ENCODE data around the gene FAAP20. TPM values are rescaled to one million over a fixed set of nuclear protein-coding genes. Genes with fewer than 3 reads are reported as not detected.

FAAP20 gene
- total RNA-seq, 2 experiments from 2014 or later = 64.7 to 71.7 TPM

DNA sequence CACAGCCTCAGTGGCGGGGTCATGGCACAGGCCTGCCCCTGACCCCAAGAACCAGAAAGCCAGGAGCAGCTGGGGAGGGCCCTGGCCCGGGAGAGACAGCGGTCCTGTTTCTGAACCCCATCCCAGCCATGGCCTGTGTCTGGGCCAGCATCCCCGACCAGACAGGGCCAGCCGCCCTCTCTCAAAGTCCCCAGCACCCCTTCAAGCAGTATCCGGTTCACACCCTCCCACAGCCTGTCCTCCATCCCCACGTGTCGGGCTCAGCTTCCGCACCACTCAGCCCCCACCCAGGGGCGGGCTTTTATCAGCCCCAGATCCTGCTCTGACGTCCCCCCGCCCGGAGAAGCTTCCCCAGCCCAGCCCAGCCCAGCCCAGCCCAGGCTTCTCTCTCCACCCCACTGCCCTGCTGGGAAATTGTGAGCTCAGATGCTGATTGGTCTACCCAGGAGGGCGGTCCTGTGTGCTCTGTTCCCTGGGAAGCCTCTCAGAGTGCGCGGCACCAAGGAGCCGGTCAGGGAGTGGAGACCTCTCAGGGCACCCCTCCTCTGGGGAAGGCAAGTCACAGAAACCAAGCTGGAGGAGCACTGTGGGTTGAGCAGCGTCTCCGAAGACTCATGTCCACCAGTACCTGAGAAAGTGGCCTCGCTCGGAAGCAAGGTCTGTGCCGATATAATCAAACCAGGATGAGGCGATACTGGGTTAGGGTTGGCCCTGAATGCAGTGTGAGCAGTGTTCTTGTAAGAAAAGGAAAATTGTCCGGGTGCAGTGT is 4.7 kb upstream of the FAAP20 start:
- H3K4me1 Mint-ChIP-seq (ENCODE audit: low read depth) = peaks cover 17% of the 10 kb centered on the region
- intact Hi-C loops (cut with micrococcal nuclease) = loop anchor here (5.0 kb wide), 1 partner anchor 183 kb away; no protein-coding TSS in a partner anchor
- no peaks in the 10 kb centered on the region for H3K36me3 Mint-ChIP-seq (ENCODE audit: low read depth)
- TF ChIP-seq, protein P1, sequence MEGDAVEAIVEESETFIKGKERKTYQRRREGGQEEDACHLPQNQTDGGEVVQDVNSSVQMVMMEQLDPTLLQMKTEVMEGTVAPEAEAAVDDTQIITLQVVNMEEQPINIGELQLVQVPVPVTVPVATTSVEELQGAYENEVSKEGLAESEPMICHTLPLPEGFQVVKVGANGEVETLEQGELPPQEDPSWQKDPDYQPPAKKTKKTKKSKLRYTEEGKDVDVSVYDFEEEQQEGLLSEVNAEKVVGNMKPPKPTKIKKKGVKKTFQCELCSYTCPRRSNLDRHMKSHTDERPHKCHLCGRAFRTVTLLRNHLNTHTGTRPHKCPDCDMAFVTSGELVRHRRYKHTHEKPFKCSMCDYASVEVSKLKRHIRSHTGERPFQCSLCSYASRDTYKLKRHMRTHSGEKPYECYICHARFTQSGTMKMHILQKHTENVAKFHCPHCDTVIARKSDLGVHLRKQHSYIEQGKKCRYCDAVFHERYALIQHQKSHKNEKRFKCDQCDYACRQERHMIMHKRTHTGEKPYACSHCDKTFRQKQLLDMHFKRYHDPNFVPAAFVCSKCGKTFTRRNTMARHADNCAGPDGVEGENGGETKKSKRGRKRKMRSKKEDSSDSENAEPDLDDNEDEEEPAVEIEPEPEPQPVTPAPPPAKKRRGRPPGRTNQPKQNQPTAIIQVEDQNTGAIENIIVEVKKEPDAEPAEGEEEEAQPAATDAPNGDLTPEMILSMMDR (IDR thresholded peaks at IDR 0.05) = no peak
- ChIA-PET CTCF (interaction anchor here (0.8 to 12.9 kb wide), 4 partner anchors 30 to 192 kb away, joined by 3 to 239 read pairs (median 4); partner anchors contain the start of genes MORN1 and RER1), POLR2A (interaction anchor here (0.8 to 1.2 kb wide), 4 partner anchors 8 to 35 kb away, joined by 3 read pairs; no protein-coding TSS in a partner anchor)
- DNase-seq (peak; percentile 95), ATAC-seq (peak; percentile 76)
- peak overlapping the region; percentile 81 for H3K27ac Mint-ChIP-seq
- no peaks in the 10 kb centered on the region for H3K9me3 Mint-ChIP-seq
- peak overlapping the region; percentile 83 for H3K4me3 Mint-ChIP-seq
- H3K27me3 Mint-ChIP-seq = no peaks in the 10 kb centered on the region

DNA sequence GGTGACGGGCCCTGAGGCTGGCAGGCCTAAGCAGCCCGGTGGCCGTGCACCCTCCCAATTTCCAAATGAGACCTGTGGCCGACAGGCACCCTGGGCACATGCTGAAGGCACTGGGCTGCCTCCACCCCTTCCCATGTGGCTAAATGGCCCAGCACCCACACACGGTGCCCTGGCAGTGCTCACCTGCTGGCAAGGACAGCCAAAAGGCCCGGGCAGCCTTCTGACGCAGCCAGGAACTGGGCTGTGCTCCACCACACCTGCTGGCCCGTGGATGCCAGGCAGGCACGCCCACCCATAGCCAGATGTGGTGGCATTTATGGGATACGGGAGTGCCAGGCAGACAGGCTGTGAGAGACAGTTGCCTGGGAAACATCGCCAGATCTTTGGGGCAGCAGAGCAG is 4.0 kb upstream of the FAAP20 start:
- H3K36me3 Mint-ChIP-seq (ENCODE audit: low read depth) = no peaks in the 10 kb centered on the region
- H3K27me3 Mint-ChIP-seq = no peaks in the 10 kb centered on the region
- TF ChIP-seq, protein P1 (IDR thresholded peaks at IDR 0.05) = no peak
- intact Hi-C loops (cut with micrococcal nuclease) = loop anchor here (5.0 kb wide), 1 partner anchor 184 kb away; no protein-coding TSS in a partner anchor
- DNase-seq (no peak), ATAC-seq (no peak)
- POLR2A ChIA-PET = interaction anchor here (1.2 kb wide), 1 partner anchor 13 kb away, joined by 3 read pairs; no protein-coding TSS in a partner anchor
- H3K4me3 Mint-ChIP-seq = peak overlapping the region; percentile 83
- H3K9me3 Mint-ChIP-seq = no peaks in the 10 kb centered on the region
- H3K27ac Mint-ChIP-seq = peak overlapping the region; percentile 81
- CTCF ChIA-PET = interaction anchor here (1.0 to 12.9 kb wide), 3 partner anchors 92 to 193 kb away, joined by 3 to 239 read pairs (median 4); partner anchors contain the start of genes MORN1 and RER1
- peaks cover 17% of the 10 kb centered on the region for H3K4me1 Mint-ChIP-seq (ENCODE audit: low read depth)

DNA sequence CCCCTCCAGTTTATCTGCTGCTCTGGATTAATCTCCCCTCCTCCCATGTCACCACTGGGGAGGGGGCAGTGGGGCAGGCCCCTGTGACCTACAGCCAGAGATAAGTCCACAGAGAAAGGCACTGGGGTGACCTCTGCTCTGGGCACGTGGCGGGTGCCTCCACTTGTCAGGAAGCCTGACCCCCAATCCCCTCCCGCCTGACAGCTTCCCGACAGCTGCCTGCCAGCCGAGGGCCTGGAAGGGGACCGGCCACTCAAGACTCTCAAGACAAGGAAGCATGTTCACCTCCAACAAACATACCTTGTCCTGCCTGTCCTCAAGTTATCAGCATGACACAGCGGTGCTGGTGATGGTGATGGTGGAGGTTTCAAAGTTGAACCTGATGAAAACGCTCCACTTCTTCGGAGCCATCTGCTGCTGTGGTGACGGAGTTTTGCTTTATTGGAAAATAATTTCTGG is 3.2 kb upstream of the FAAP20 start:
- peaks cover 23% of the 10 kb centered on the region for H3K4me1 Mint-ChIP-seq (ENCODE audit: low read depth)
- H3K4me3 Mint-ChIP-seq = no peak overlapping the region
- DNase-seq (no peak), ATAC-seq (no peak)
- H3K36me3 Mint-ChIP-seq (ENCODE audit: low read depth) = peaks cover 2% of the 10 kb centered on the region
- POLR2A ChIA-PET = interaction anchor here (0.8 kb wide), 1 partner anchor 36 kb away, joined by 3 read pairs; no protein-coding TSS in a partner anchor
- H3K9me3 Mint-ChIP-seq = no peaks in the 10 kb centered on the region
- intact Hi-C loops (cut with micrococcal nuclease) = loop anchor here (5.0 kb wide), 1 partner anchor 185 kb away; no protein-coding TSS in a partner anchor
- TF ChIP-seq, protein P1 (IDR thresholded peaks at IDR 0.05) = no peak
- CTCF ChIA-PET = interaction anchor here (2.0 to 12.9 kb wide), 2 partner anchors 32 to 182 kb away, joined by 5 to 239 read pairs; no protein-coding TSS in a partner anchor
- peak overlapping the region; percentile 81 for H3K27ac Mint-ChIP-seq
- no peaks in the 10 kb centered on the region for H3K27me3 Mint-ChIP-seq

DNA sequence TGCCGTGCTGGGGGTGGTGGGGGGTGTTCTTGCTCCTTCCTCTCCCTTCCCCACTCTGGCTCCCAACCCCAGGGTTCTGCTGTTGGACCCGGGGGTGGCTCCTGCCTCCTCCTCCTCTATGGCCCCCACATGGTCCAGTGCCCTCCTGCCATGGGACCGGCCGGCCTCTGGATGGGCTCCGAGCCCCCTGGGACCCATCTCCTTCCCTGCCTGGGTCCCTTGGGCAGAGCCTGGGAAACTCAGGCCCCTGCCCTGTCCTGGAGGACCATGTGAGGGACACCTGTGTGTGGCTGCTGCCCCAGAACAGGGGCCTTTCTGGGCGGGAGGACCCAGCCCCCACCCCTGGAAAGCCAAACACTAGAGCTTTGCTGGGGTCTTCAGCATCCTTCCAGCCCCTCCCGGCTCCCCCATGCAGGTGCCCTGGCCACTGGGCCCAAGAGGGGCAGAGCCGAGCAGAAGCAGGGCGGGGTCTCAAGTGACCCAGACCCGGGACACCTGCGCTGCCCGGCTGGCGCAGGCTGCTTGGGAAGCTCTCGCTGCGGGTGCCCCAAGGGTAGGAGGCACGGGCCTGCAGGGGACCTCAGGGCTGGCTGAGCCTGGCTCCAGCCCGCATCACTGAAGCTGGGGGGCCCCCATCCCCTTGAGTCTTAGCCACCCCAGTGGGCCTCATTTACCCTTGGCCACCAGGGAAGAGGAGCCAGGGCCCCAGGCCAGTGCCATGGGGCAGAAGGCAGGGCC is 2.5 kb upstream of the FAAP20 start:
- intact Hi-C loops (cut with micrococcal nuclease) = loop anchor here (5.0 kb wide), 1 partner anchor 185 kb away; no protein-coding TSS in a partner anchor
- TF ChIP-seq, protein P1 (IDR thresholded peaks at IDR 0.05) = no peak
- Mint-ChIP-seq H3K9me3 (no peaks in the 10 kb centered on the region), H3K36me3 (ENCODE audit: low read depth) (peaks cover 2% of the 10 kb centered on the region), H3K4me1 (ENCODE audit: low read depth) (peaks cover 27% of the 10 kb centered on the region), H3K4me3 (no peak overlapping the region), H3K27me3 (no peaks in the 10 kb centered on the region), H3K27ac (no peak overlapping the region)
- DNase-seq = no peak
- CTCF ChIA-PET = interaction anchor here (0.7 to 12.9 kb wide), 4 partner anchors 33 to 194 kb away, joined by 3 to 239 read pairs (median 20); partner anchors contain the start of genes MORN1 and RER1
- no peak for ATAC-seq
- POLR2A ChIA-PET = interaction anchor here (0.6 to 3.8 kb wide), 3 partner anchors 32 to 266 kb away, joined by 3 to 19 read pairs (median 3); partner anchors contain the start of gene SKI

Measured in activated CD8-positive, alpha-beta T cell treated with anti-CD3 and anti-CD28 coated beads for 36 hours (primary cell).